ENCODE results near the gene MGMT.

GRCh38 chr10:129419397-129419796, 47.6 kb upstream of the MGMT start:
- TF ChIP-seq CTCF (IDR thresholded peaks at IDR 0.05) (no peak), JUND (IDR thresholded peaks at IDR 0.05) (no peak), CHD2 (IDR thresholded peaks at IDR 0.05; ENCODE audit: low read length, partially characterized antibody) (no peak), MAX (IDR thresholded peaks at IDR 0.05; ENCODE audit: low read depth) (no peak)

Data from SK-N-SH (cell line).